ENCODE data around the gene GNG13. TPM values are rescaled to one million over a fixed set of nuclear protein-coding genes. Genes with fewer than 3 reads are reported as not detected.

The GNG13 gene
- not detected for total RNA-seq
- under 1 TPM in 1 of 8 donors, not detected in 7; 0.20 TPM for polyA plus RNA-seq (ENCODE audit: insufficient read depth in 1 of 8, insufficient read length in 8 of 8, low replicate concordance in 1 of 8)
- long read RNA-seq, donor 1, result 0 reads
- long read RNA-seq, donor 2, result 0 reads
- long read RNA-seq, donor 3, result 0 reads
- long read RNA-seq, donor 4, result 0 reads
- long read RNA-seq, donor 5, result 0 reads
- long read RNA-seq, donor 6, result 0 reads
- long read RNA-seq, donor 7, result 0 reads
- long read RNA-seq, donor 8, result 0 reads
- long read RNA-seq, donor 9, result 0 reads
- long read RNA-seq, donor 10, result 0 reads
- long read RNA-seq, donor 11, result 0 reads

- Histone ChIP-seq H3K4me1 (ENCODE audit: control insufficient read depth, insufficient read depth, low read length) (peaks cover 5% of the 10 kb centered on the region), H3K27me3 (ENCODE audit: control insufficient read depth, insufficient read depth, low read length) (peaks cover 53% of the 10 kb centered on the region), H3K36me3 (ENCODE audit: control insufficient read depth, insufficient read depth, low read length) (peaks cover 19% of the 10 kb centered on the region), H3K27ac (ENCODE audit: low read length) (no peak within 1 kb of the TSS), H3K9me3 (replicated peaks; ENCODE audit: control insufficient read depth, low read depth, low read length) (no peaks in the 10 kb centered on the region), H3K4me3 (ENCODE audit: low read length) (no peak within 1 kb of the TSS)
- 1% methylated on average over 48 of the region's 57 CpGs for WGBS (ENCODE audit: insufficient coverage)
- DNase-seq, result no peak
Observed at GRCh38 chr16:799948-800833, at the start of gene GNG13. Gene GNG13 (minus strand): TSS chr16:800734. CDS start chr16:799077, 1,657 bp downstream.

GRCh38 chr16:848510-849253, 48.1 kb upstream of the GNG13 start:
- Histone ChIP-seq H3K9me3 (replicated peaks; ENCODE audit: control insufficient read depth, low read depth, low read length) (peaks cover 23% of the 10 kb centered on the region), H3K4me1 (ENCODE audit: control insufficient read depth, insufficient read depth, low read length) (no peaks in the 10 kb centered on the region), H3K27ac (ENCODE audit: low read length) (no peak overlapping the region), H3K4me3 (ENCODE audit: low read length) (no peak overlapping the region), H3K27me3 (ENCODE audit: control insufficient read depth, insufficient read depth, low read length) (peaks cover 5% of the 10 kb centered on the region), H3K36me3 (ENCODE audit: control insufficient read depth, insufficient read depth, low read length) (no peaks in the 10 kb centered on the region)
- no peak for DNase-seq
- 93% methylated on average over 43 of the region's 44 CpGs for WGBS (ENCODE audit: insufficient coverage)

GRCh38 chr16:847681-848445, 47.3 kb upstream of the GNG13 start:
- Histone ChIP-seq H3K27ac (ENCODE audit: low read length) (no peak overlapping the region), H3K36me3 (ENCODE audit: control insufficient read depth, insufficient read depth, low read length) (no peaks in the 10 kb centered on the region), H3K27me3 (ENCODE audit: control insufficient read depth, insufficient read depth, low read length) (peaks cover 5% of the 10 kb centered on the region), H3K9me3 (replicated peaks; ENCODE audit: control insufficient read depth, low read depth, low read length) (peaks cover 23% of the 10 kb centered on the region), H3K4me3 (ENCODE audit: low read length) (no peak overlapping the region), H3K4me1 (ENCODE audit: control insufficient read depth, insufficient read depth, low read length) (peaks cover 3% of the 10 kb centered on the region)
- WGBS (ENCODE audit: insufficient coverage), result 95% methylated on average over 30 of the region's 33 CpGs
- no peak for DNase-seq

GRCh38 chr16:847151-847550, 46.6 kb upstream of the GNG13 start:
- no peak overlapping the region for H3K27ac ChIP-seq (ENCODE audit: low read length)
- no peaks in the 10 kb centered on the region for H3K36me3 ChIP-seq (ENCODE audit: control insufficient read depth, insufficient read depth, low read length)
- 100% methylated on average over 1 of the region's 10 CpGs for WGBS (ENCODE audit: insufficient coverage)
- peaks cover 23% of the 10 kb centered on the region for H3K9me3 ChIP-seq (replicated peaks; ENCODE audit: control insufficient read depth, low read depth, low read length)
- peaks cover 10% of the 10 kb centered on the region for H3K4me1 ChIP-seq (ENCODE audit: control insufficient read depth, insufficient read depth, low read length)
- no peak for DNase-seq
- H3K4me3 ChIP-seq (ENCODE audit: low read length), result no peak overlapping the region
- H3K27me3 ChIP-seq (ENCODE audit: control insufficient read depth, insufficient read depth, low read length), result peaks cover 5% of the 10 kb centered on the region

- Histone ChIP-seq H3K36me3 (ENCODE audit: control insufficient read depth, insufficient read depth, low read length) (no peaks in the 10 kb centered on the region), H3K27ac (ENCODE audit: low read length) (no peak overlapping the region), H3K4me1 (ENCODE audit: control insufficient read depth, insufficient read depth, low read length) (peaks cover 27% of the 10 kb centered on the region), H3K4me3 (ENCODE audit: low read length) (no peak overlapping the region), H3K27me3 (ENCODE audit: control insufficient read depth, insufficient read depth, low read length) (peaks cover 5% of the 10 kb centered on the region), H3K9me3 (replicated peaks; ENCODE audit: control insufficient read depth, low read depth, low read length) (peaks cover 14% of the 10 kb centered on the region)
- 56% methylated on average over 22 of the region's 26 CpGs for WGBS (ENCODE audit: insufficient coverage)
- DNase-seq, result no peak
Observed at GRCh38 chr16:845351-845745, 44.8 kb upstream of the GNG13 start.

GRCh38 chr16:844638-845350, 44.3 kb upstream of the GNG13 start:
- H3K4me3 ChIP-seq (ENCODE audit: low read length), result no peak overlapping the region
- H3K4me1 ChIP-seq (ENCODE audit: control insufficient read depth, insufficient read depth, low read length), result peaks cover 33% of the 10 kb centered on the region
- H3K9me3 ChIP-seq (replicated peaks; ENCODE audit: control insufficient read depth, low read depth, low read length), result peaks cover 9% of the 10 kb centered on the region
- H3K36me3 ChIP-seq (ENCODE audit: control insufficient read depth, insufficient read depth, low read length), result no peaks in the 10 kb centered on the region
- H3K27ac ChIP-seq (ENCODE audit: low read length), result no peak overlapping the region
- WGBS (ENCODE audit: insufficient coverage), result 93% methylated on average over 38 of the region's 48 CpGs
- H3K27me3 ChIP-seq (ENCODE audit: control insufficient read depth, insufficient read depth, low read length), result peaks cover 5% of the 10 kb centered on the region
- no peak for DNase-seq

- Histone ChIP-seq H3K36me3 (ENCODE audit: control insufficient read depth, insufficient read depth, low read length) (no peaks in the 10 kb centered on the region), H3K4me1 (ENCODE audit: control insufficient read depth, insufficient read depth, low read length) (peaks cover 39% of the 10 kb centered on the region), H3K27ac (ENCODE audit: low read length) (no peak overlapping the region), H3K4me3 (ENCODE audit: low read length) (no peak overlapping the region), H3K27me3 (ENCODE audit: control insufficient read depth, insufficient read depth, low read length) (peaks cover 5% of the 10 kb centered on the region), H3K9me3 (replicated peaks; ENCODE audit: control insufficient read depth, low read depth, low read length) (peaks cover 8% of the 10 kb centered on the region)
- no peak for DNase-seq
- 91% methylated on average over 13 of the region's 20 CpGs for WGBS (ENCODE audit: insufficient coverage)
Observed at GRCh38 chr16:843771-844170, 43.2 kb upstream of the GNG13 start.

- peaks cover 5% of the 10 kb centered on the region for H3K27me3 ChIP-seq (ENCODE audit: control insufficient read depth, insufficient read depth, low read length)
- H3K27ac ChIP-seq (ENCODE audit: low read length), result no peak overlapping the region
- 76% methylated on average over 32 of the region's 33 CpGs for WGBS (ENCODE audit: insufficient coverage)
- H3K4me1 ChIP-seq (ENCODE audit: control insufficient read depth, insufficient read depth, low read length), result peaks cover 39% of the 10 kb centered on the region
- peaks cover 4% of the 10 kb centered on the region for H3K9me3 ChIP-seq (replicated peaks; ENCODE audit: control insufficient read depth, low read depth, low read length)
- H3K36me3 ChIP-seq (ENCODE audit: control insufficient read depth, insufficient read depth, low read length), result no peaks in the 10 kb centered on the region
- no peak overlapping the region for H3K4me3 ChIP-seq (ENCODE audit: low read length)
- DNase-seq, result no peak
Observed at GRCh38 chr16:842711-843560, 42.4 kb upstream of the GNG13 start.
